PC-9 (cell line): ENCODE measurements around the gene GIMAP2. TPM values are rescaled to one million over a fixed set of nuclear protein-coding genes. Genes with fewer than 3 reads are reported as not detected.
"Not testable (repeated sequence)": the region's sequence is repeated elsewhere in the genome, so short reads cannot be mapped to it uniquely, and the experiment has no call there.

Source experiments
- BruUV-seq: library from RNA; stranded (reverse); fragments of 400-500 nt; replicated peaks from 2 replicates; lab custom pipeline; 2021; lab: Mats Ljungman, UMichigan
- CTCF ChIA-PET: fragments of 300-600 bp; sonication (Branson Sonifier 250); formaldehyde crosslinking; loops from one replicate; lab custom pipeline; 2022; ENCODE audit warnings: antibody characterized with exemption; lab: Charles Lee
- POLR2A ChIA-PET: fragments of 300-600 bp; sonication (Branson Sonifier 250); formaldehyde crosslinking; loops from one replicate; lab custom pipeline; 2022; ENCODE audit warnings: antibody characterized with exemption; ENCODE audit not compliant: unreplicated experiment; lab: Charles Lee
- DNase-seq, 2 experiments: peaks; one replicate each; pipeline versions ENCODE4 v3.0.0 to v3.0.0-alpha.2; 2015 to 2022; ENCODE audit warnings: mixed read lengths in 1 of 2
- H2AFZ ChIP-seq: fragments of 200-600 bp; sonication (generic); 2 replicates; pipeline ENCODE4 v1.8.1; 2017; ENCODE audit warnings: antibody characterized with exemption
- H3F3A ChIP-seq: fragments of 200-600 bp; sonication (generic); 2 replicates; pipeline ENCODE4 v1.8.1; 2017; ENCODE audit warnings: antibody characterized with exemption, mild to moderate bottlenecking, low read depth; ENCODE audit not compliant: insufficient read depth
- H3K27ac ChIP-seq: fragments of 200-600 bp; sonication (generic); 2 replicates; pipeline ENCODE4 v1.6.1; 2016; ENCODE audit warnings: mixed run types
- H3K27me3 ChIP-seq: fragments of 200-600 bp; sonication (generic); 2 replicates; pipeline ENCODE4 v1.6.1; 2016; ENCODE audit warnings: low read depth, mixed run types; ENCODE audit not compliant: insufficient read depth
- H3K36me3 ChIP-seq: fragments of 200-600 bp; sonication (generic); 2 replicates; pipeline ENCODE4 v1.6.1; 2016; ENCODE audit warnings: low read depth, mixed run types
- H3K4me1 ChIP-seq: fragments of 200-600 bp; sonication (generic); replicated peaks from 2 replicates; pipeline ENCODE4 v1.6.1; 2016; ENCODE audit warnings: mixed run types; ENCODE audit not compliant: insufficient read depth
- H3K4me2 ChIP-seq: fragments of 200-600 bp; sonication (generic); 2 replicates; pipeline ENCODE4 v1.6.1; 2017; ENCODE audit warnings: mixed run types
- H3K4me3 ChIP-seq: fragments of 200-600 bp; sonication (generic); 2 replicates; pipeline ENCODE4 v1.6.1; 2016; ENCODE audit warnings: mixed run types
- H3K79me2 ChIP-seq: fragments of 200-600 bp; sonication (generic); 2 replicates; pipeline ENCODE4 v1.6.1; 2017; ENCODE audit warnings: low read depth, mixed run types
- H3K9me2 ChIP-seq: fragments of 200-600 bp; sonication (generic); 2 replicates; pipeline ENCODE4 v1.8.1; 2017; ENCODE audit warnings: mild to moderate bottlenecking; ENCODE audit not compliant: insufficient read depth
- H3K9me3 ChIP-seq: fragments of 200-600 bp; sonication (generic); 2 replicates; pipeline ENCODE4 v1.8.1; 2016; ENCODE audit warnings: low read depth; ENCODE audit not compliant: insufficient read depth
- H4K20me1 ChIP-seq: fragments of 200-600 bp; sonication (generic); 2 replicates; pipeline ENCODE4 v1.8.1; 2017; ENCODE audit not compliant: insufficient read depth
- EZH2 ChIP-seq: fragments of 200-600 bp; sonication (generic); IDR thresholded peaks from 2 replicates; pipeline ENCODE4 v1.8.0; 2017; ENCODE audit warnings: antibody characterized with exemption, low read depth
- intact Hi-C: fragments of 100-400 bp; cut with micrococcal nuclease; formaldehyde crosslinking; loops from one replicate; pipeline ENCODE4 v1.10.0; 2022; ENCODE audit not compliant: unreplicated experiment
- total RNA-seq: library from RNA; stranded (reverse); gene quantifications from 2 replicates; pipeline ENCODE4 v1.2.3, GENCODE V29; 2021
- TF ChIP-seq, protein P1 (sequence below): fragments of 200-600 bp; sonication (generic); conservative IDR thresholded peaks from 2 replicates; pipeline ENCODE4 v1.6.1; 2017; ENCODE audit warnings: mixed run types, antibody characterized with exemption, mild to moderate bottlenecking, moderate library complexity

The GIMAP2 gene
- total RNA-seq, 1 experiment from 2014 or later: 0.81 TPM

DNA sequence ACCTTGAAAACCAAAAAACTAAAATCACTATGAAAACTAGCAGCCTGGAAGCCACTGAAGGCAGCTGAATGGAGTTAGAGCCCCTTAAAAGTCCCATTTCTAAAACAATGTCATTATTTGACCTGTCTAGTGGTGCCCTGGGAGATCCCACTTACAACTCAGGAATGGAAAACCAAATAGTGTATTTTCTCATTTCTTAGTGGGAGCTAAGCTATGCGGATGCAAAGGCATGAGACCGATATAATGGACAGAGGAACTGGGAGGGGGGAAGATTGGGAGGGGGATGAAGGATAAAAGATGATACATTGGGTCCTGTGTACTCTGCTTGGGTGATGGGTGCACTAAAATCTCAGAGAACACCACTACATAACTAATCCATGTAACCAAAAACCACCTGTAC is 9.8 kb upstream of the GIMAP2 start:
- intact Hi-C loops: no loop called here
- H3K9me2 ChIP-seq: no peaks in the 10 kb centered on the region
- no peaks in the 10 kb centered on the region for H3K9me3 ChIP-seq
- no peak overlapping the region for H3K27ac ChIP-seq
- no peaks in the 10 kb centered on the region for H3K36me3 ChIP-seq
- no peaks in the 10 kb centered on the region for H3K79me2 ChIP-seq
- BruUV-seq: no TSS peak
- no peak overlapping the region for H2AFZ ChIP-seq
- no peaks in the 10 kb centered on the region for H4K20me1 ChIP-seq
- H3K4me1 ChIP-seq: no peaks in the 10 kb centered on the region
- DNase-seq: no peak
- H3K4me3 ChIP-seq: no peak overlapping the region
- ChIA-PET CTCF (no interaction called here), POLR2A (no interaction called here)
- no peak overlapping the region for H3K4me2 ChIP-seq
- H3K27me3 ChIP-seq: no peaks in the 10 kb centered on the region; the same call in 1 of the 2 replicates
- H3F3A ChIP-seq: no peaks in the 10 kb centered on the region
- TF ChIP-seq EZH2: no peak
- TF ChIP-seq, protein P1, sequence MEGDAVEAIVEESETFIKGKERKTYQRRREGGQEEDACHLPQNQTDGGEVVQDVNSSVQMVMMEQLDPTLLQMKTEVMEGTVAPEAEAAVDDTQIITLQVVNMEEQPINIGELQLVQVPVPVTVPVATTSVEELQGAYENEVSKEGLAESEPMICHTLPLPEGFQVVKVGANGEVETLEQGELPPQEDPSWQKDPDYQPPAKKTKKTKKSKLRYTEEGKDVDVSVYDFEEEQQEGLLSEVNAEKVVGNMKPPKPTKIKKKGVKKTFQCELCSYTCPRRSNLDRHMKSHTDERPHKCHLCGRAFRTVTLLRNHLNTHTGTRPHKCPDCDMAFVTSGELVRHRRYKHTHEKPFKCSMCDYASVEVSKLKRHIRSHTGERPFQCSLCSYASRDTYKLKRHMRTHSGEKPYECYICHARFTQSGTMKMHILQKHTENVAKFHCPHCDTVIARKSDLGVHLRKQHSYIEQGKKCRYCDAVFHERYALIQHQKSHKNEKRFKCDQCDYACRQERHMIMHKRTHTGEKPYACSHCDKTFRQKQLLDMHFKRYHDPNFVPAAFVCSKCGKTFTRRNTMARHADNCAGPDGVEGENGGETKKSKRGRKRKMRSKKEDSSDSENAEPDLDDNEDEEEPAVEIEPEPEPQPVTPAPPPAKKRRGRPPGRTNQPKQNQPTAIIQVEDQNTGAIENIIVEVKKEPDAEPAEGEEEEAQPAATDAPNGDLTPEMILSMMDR: no peak

DNA sequence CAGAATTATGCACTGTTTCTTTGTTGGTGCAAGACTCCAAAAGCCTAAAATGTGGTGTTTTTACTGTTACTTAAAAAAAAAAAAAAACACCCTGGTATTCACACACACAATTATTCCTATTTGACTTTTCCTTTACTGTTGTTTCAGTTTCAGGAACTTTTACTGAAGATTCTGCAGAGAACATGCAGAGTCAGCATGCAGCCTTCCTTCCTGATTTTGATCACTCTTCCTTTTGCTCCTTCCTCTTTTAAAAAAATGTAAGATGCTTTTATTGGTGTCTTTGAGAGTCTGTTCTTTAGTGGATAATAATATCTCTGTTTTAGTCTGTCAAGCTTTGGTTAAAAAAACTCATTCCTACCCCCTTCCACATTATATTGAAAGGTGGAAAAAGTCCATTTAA is 9.2 kb upstream of the GIMAP2 start:
- H3K9me3 ChIP-seq, H3K79me2 ChIP-seq, BruUV-seq, H2AFZ ChIP-seq, H3K36me3 ChIP-seq, H3F3A ChIP-seq, H3K4me3 ChIP-seq, H3K27me3 ChIP-seq, DNase-seq, H4K20me1 ChIP-seq, intact Hi-C loops, H3K4me1 ChIP-seq, H3K4me2 ChIP-seq, H3K9me2 ChIP-seq, H3K27ac ChIP-seq, CTCF ChIA-PET, POLR2A ChIA-PET: not testable (repeated sequence)

DNA sequence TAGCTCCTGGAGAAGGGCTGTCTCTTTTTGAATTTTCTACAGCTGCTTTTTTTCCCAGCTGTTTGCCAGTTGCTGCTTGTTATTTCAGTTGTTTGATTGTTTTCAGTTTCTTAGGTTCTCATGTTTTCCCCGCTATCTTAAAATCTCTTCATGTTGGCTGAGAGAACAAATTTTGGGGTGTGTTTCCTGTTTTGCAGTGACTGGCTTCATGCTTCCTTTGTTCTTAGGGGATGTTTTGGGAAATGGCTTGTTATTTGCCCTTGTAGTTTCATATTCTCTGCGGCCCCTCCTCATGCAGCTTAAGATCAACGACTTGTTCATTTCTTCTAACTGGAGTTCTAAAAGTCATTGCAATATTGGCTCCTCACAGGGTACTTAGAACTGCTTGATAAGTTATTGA is 8.7 kb upstream of the GIMAP2 start:
- H3K4me3 ChIP-seq, CTCF ChIA-PET, intact Hi-C loops, POLR2A ChIA-PET, BruUV-seq, H3K27me3 ChIP-seq, H3K79me2 ChIP-seq, DNase-seq, H3K9me3 ChIP-seq, H3K4me2 ChIP-seq, H3K9me2 ChIP-seq, H4K20me1 ChIP-seq, H3K36me3 ChIP-seq, H3K4me1 ChIP-seq, H2AFZ ChIP-seq, H3F3A ChIP-seq, H3K27ac ChIP-seq: not testable (repeated sequence)

DNA sequence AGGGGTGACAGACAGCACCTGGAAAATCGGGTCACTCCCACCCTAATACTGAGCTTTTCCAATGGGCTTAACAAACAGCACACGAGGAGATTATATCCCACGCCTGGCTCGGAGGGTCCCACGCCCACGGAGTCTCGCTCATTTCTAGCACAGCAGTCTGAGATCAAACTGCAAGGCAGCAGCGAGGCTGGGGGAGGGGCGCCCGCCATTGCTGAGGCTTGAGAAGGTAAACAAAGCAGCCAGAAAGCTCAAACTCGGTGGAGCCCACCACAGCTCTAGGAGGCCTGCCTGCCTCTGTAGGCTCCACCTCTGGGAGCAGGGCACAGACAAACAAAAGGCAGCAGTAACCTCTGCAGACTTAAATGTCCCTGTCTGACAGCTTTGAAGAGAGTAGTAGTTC is 6.9 kb upstream of the GIMAP2 start:
- BruUV-seq, POLR2A ChIA-PET, H3K27ac ChIP-seq, DNase-seq, H3K4me1 ChIP-seq, H3K4me3 ChIP-seq, H3K4me2 ChIP-seq, H3K9me3 ChIP-seq, H2AFZ ChIP-seq, H3K79me2 ChIP-seq, H4K20me1 ChIP-seq, H3K9me2 ChIP-seq, H3K27me3 ChIP-seq, intact Hi-C loops, H3F3A ChIP-seq, CTCF ChIA-PET, H3K36me3 ChIP-seq: not testable (repeated sequence)

DNA sequence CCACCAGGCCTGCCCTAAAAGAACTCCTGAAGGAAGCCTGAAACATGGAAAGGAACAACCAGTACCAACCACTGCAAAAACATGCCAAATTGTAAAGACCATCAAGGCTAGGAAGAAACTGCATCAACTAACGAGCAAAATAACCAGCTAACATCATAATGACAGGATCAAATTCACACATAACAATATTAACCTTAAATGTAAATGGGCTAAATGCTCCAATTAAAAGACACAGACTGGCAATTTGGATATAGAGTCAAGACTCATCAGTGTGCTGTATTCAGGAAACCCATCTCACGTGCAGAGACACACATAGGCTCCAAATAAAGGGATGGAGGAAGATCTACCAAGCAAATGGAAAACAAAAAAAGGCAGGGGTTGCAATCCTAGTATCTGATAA is 5.1 kb upstream of the GIMAP2 start:
- H3K4me3 ChIP-seq, H3K4me2 ChIP-seq, H3F3A ChIP-seq, CTCF ChIA-PET, H3K27me3 ChIP-seq, H3K9me3 ChIP-seq, BruUV-seq, H2AFZ ChIP-seq, intact Hi-C loops, DNase-seq, H4K20me1 ChIP-seq, POLR2A ChIA-PET, H3K36me3 ChIP-seq, H3K27ac ChIP-seq, H3K9me2 ChIP-seq, H3K4me1 ChIP-seq, H3K79me2 ChIP-seq: not testable (repeated sequence)
